ENCODE results near the gene GRID2. TPM values are rescaled to one million over a fixed set of nuclear protein-coding genes. Genes with fewer than 3 reads are reported as not detected.

GRID2 gene
- total and polyA plus RNA-seq, 2 of the 4 experiments (the other 2 are of a cell fraction), result under 0.01 TPM; not detected in 1

GRCh38 chr4:93658443-93658842 is 1354.7 kb downstream of the GRID2 start:
- TF ChIP-seq USF2 (IDR thresholded peaks at IDR 0.05; ENCODE audit: low read depth, low read length) (no peak), RFX5 (IDR thresholded peaks at IDR 0.05; ENCODE audit: low read depth, low read length) (no peak), RAD21 (IDR thresholded peaks at IDR 0.05; ENCODE audit: low read length) (no peak), SMC3 (IDR thresholded peaks at IDR 0.05; ENCODE audit: low read depth, low read length) (no peak), MAZ (IDR thresholded peaks at IDR 0.05; ENCODE audit: borderline replicate concordance, low read depth, low read length) (no peak), BHLHE40 (IDR thresholded peaks at IDR 0.05; ENCODE audit: low read depth, low read length) (no peak), POLR2A (IDR thresholded peaks at IDR 0.05; ENCODE audit: low read depth, low read length) (no peak), CHD1 (IDR thresholded peaks at IDR 0.05; ENCODE audit: low read depth, low read length) (no peak), RCOR1 (IDR thresholded peaks at IDR 0.05; ENCODE audit: insufficient replicate concordance, low read length) (no peak), MXI1 (IDR thresholded peaks at IDR 0.05; ENCODE audit: borderline replicate concordance, low read depth, low read length) (no peak), FOS (IDR thresholded peaks at IDR 0.05; ENCODE audit: low read depth, low read length) (no peak), CEBPB (IDR thresholded peaks at IDR 0.05; ENCODE audit: low read depth, low read length) (no peak), ELK1 (IDR thresholded peaks at IDR 0.05; ENCODE audit: borderline replicate concordance, low read depth, low read length) (no peak), CTCF (conservative IDR thresholded peaks at IDR 0.05; ENCODE audit: low read depth, low read length) (no peak), NFE2L2 (IDR thresholded peaks at IDR 0.05; ENCODE audit: low read depth, low read length) (no peak), MAFK (IDR thresholded peaks at IDR 0.05; ENCODE audit: low read depth, low read length) (no peak)
- Histone ChIP-seq H3K4me3 (ENCODE audit: insufficient read depth, low read depth, low read length) (no peak overlapping the region), H2BK15ac (ENCODE audit: low read depth, low read length) (no peak overlapping the region), H3K4me1 (ENCODE audit: control insufficient read depth, insufficient read depth, low read length) (no peaks in the 10 kb centered on the region), H3K56ac (ENCODE audit: extremely low read depth, insufficient read depth, low read length) (no peak overlapping the region), H4K5ac (ENCODE audit: low read depth, low read length) (no peak overlapping the region), H4K20me1 (ENCODE audit: insufficient read depth, low read length) (no peaks in the 10 kb centered on the region), H3K79me1 (ENCODE audit: low read depth in 1 of 2, low read length in 2 of 2) (no peaks in the 10 kb centered on the region), H2BK20ac (ENCODE audit: low read depth, low read length) (no peak overlapping the region), H3K9me1 (ENCODE audit: insufficient read depth, low read length) (no peaks in the 10 kb centered on the region), H2AFZ (replicated peaks; ENCODE audit: low read length, poor library complexity) (no peak overlapping the region), H3K27ac (ENCODE audit: insufficient read depth, low read length) (no peak overlapping the region), H3K27me3 (ENCODE audit: control insufficient read depth, insufficient read depth, low read length) (no peaks in the 10 kb centered on the region), H2AK9ac (replicated peaks; ENCODE audit: low read depth, low read length, poor library complexity) (no peak overlapping the region), H2BK5ac (ENCODE audit: low read depth, low read length, poor library complexity, severe bottlenecking) (no peak overlapping the region), H3K4me2 (ENCODE audit: low read depth, low read length) (no peak overlapping the region), H4K8ac (ENCODE audit: low read depth in 2 of 2, low read length in 2 of 2) (no peak overlapping the region), H3K14ac (replicated peaks; ENCODE audit: low read depth, low read length) (no peak overlapping the region), H2AK5ac (ENCODE audit: low read depth, low read length) (no peak overlapping the region), H2BK120ac (ENCODE audit: low read depth, low read length) (no peak overlapping the region), H3K4ac (ENCODE audit: low read depth, low read length) (no peak overlapping the region), H3K18ac (ENCODE audit: low read depth, low read length) (no peak overlapping the region), H4K91ac (ENCODE audit: insufficient read depth, low read depth, low read length) (no peak overlapping the region), H3K9ac (ENCODE audit: low read depth, low read length) (no peak overlapping the region), H3K9me3 (ENCODE audit: control insufficient read depth, insufficient read depth, low read length) (no peaks in the 10 kb centered on the region), H3K23ac (ENCODE audit: low read depth, low read length) (no peak overlapping the region), H3K36me3 (ENCODE audit: control insufficient read depth, insufficient read depth, low read length) (no peaks in the 10 kb centered on the region)
- CTCF ChIA-PET, result no interaction called here
- ATAC-seq (ENCODE audit: low read depth), result no peak
- DNase-seq, result peak; percentile 19
- in situ Hi-C loops (cut with MboI; ENCODE audit: low sequenced_read_pairs) (no loop called here), intact Hi-C loops (cut with micrococcal nuclease) (no loop called here), dilution Hi-C loops (cut with HindIII; ENCODE audit: low sequenced_read_pairs, unreplicated experiment) (no loop called here)
- WGBS, 2 experiments (ENCODE audit: extremely low coverage in 2 of 2, insufficient read length in 1 of 2), result no CpG with 5 or more reads among the region's 3 CpGs
- no TSS peak for BruUV-seq (replicated peaks)
- POLR2A ChIA-PET (ENCODE audit: unreplicated experiment), result no interaction called here
